HEK293T (cell line): ENCODE results near the gene PRKCE.

ENCODE experiments used
- BHLHE40 ChIP-seq: fragments of 450-650 bp; IDR thresholded peaks from 2 replicates; pipeline ENCODE4 v1.6.1; 2016; ENCODE audit warnings: mild to moderate bottlenecking, moderate library complexity, borderline replicate concordance
- ELF4 ChIP-seq: fragments of 450-650 bp; IDR thresholded peaks from 2 replicates; pipeline ENCODE4 v1.6.1; 2017; ENCODE audit warnings: antibody characterized with exemption
- FOXA1 ChIP-seq: fragments of 450-650 bp; IDR thresholded peaks from 2 replicates; pipeline ENCODE4 v1.6.1; 2016; ENCODE audit warnings: mild to moderate bottlenecking
- FOXK2 ChIP-seq: fragments of 450-650 bp; IDR thresholded peaks from 2 replicates; pipeline ENCODE4 v1.6.1; 2016; ENCODE audit warnings: mild to moderate bottlenecking
- L3MBTL2 ChIP-seq: fragments of 450-650 bp; conservative IDR thresholded peaks from 2 replicates; pipeline ENCODE4 v1.6.1; 2016; ENCODE audit warnings: mild to moderate bottlenecking
- NFRKB ChIP-seq: fragments of 450-650 bp; IDR thresholded peaks from 2 replicates; pipeline ENCODE4 v1.6.1; 2016; ENCODE audit warnings: mild to moderate bottlenecking, moderate library complexity
- SP1 ChIP-seq: fragments of 450-650 bp; IDR thresholded peaks from 2 replicates; pipeline ENCODE4 v1.6.1; 2017
- TARDBP ChIP-seq: fragments of 450-650 bp; IDR thresholded peaks from 2 replicates; pipeline ENCODE4 v1.6.1; 2016

GRCh38 chr2:45713591-45713990, 62.1 kb downstream of the PRKCE start:
- TF ChIP-seq NFRKB (no peak), SP1 (no peak), BHLHE40 (no peak), ELF4 (no peak), L3MBTL2 (no peak), FOXA1 (no peak), FOXK2 (no peak), TARDBP (no peak)
